Pons (tissue), 1 donor: ENCODE results near the gene CDC27.
"Not testable (repeated sequence)": the region's sequence is repeated elsewhere in the genome, so short reads cannot be mapped to it uniquely, and the experiment has no call there.

Experiments used
- DNase-seq: peaks from one replicate; pipeline ENCODE4 v3.0.0-alpha.2; 2016; ENCODE audit warnings: low spot score

Gene CDC27, protein sequence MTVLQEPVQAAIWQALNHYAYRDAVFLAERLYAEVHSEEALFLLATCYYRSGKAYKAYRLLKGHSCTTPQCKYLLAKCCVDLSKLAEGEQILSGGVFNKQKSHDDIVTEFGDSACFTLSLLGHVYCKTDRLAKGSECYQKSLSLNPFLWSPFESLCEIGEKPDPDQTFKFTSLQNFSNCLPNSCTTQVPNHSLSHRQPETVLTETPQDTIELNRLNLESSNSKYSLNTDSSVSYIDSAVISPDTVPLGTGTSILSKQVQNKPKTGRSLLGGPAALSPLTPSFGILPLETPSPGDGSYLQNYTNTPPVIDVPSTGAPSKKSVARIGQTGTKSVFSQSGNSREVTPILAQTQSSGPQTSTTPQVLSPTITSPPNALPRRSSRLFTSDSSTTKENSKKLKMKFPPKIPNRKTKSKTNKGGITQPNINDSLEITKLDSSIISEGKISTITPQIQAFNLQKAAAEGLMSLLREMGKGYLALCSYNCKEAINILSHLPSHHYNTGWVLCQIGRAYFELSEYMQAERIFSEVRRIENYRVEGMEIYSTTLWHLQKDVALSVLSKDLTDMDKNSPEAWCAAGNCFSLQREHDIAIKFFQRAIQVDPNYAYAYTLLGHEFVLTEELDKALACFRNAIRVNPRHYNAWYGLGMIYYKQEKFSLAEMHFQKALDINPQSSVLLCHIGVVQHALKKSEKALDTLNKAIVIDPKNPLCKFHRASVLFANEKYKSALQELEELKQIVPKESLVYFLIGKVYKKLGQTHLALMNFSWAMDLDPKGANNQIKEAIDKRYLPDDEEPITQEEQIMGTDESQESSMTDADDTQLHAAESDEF

GRCh38 chr17:47188876-47189731 is at the start of gene CDC27:
Gene CDC27 (minus strand): TSS chr17:47189295. CDS start chr17:47189172, 123 bp downstream.
- DNase-seq: peak; percentile 98

GRCh38 chr17:47238321-47239010 is 49.4 kb upstream of the CDC27 start:
- no peak for DNase-seq

DNA sequence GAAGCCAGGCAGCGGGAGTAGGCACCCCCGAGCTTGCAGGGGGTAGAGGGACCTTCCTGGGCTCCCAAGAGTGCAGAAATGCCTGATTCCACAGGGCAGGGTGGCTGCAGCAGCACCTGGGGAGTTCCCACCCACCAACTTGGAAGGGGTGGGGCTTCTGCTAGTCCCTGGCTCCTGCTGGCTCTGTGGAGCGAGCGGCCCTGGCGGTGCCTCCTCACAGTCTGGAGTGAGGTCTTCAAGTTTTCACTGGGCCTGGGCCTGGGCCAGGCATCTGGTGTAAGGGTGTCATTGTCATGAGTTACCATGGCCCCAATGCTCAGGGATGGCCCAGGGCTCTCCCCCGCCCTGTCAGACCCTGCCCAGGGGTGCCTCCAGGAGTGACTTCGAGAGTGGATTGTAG is 48.7 kb upstream of the CDC27 start:
- no peak for DNase-seq

DNA sequence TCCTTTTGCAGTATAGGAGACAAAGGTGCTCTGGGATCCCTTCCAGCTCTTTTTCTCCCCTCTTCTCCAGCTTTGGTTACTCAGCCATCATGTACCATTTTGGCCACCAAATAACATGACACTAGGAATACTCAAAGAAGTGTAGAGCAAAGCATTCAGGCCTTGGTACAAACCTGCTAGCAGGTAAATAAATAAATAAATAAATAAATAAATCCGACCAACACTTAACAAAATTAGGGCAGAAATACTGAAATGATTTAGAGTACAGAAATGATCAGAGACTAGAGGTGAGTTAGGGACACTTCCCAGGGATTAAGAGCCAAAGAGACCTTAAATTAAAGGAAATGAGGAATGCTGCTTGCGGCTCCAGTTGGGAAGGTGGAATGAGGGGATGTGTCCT is 46.8 kb upstream of the CDC27 start:
- DNase-seq: no peak

GRCh38 chr17:47235506-47235905 is 46.4 kb upstream of the CDC27 start:
- DNase-seq: no peak

DNA sequence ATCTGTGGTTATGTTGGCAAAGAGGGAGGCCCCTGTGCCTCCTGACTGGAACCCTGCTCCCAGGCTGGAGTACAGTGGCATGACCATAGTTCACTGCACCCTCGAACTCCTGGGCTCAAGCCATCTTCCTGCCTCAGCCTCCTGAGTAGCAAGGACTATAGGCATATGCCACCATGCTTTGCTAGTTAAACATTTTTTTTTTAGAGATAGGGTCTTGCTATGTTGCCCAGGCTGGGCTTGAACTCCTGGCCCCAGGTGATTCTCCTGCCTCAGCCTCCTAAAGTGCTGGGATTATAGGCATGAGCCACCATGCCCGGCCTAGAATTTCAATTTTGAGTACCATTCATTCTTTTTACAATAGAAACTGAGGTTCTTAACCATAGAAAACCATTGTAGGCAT is 43.4 kb upstream of the CDC27 start:
- DNase-seq: no peak

GRCh38 chr17:47231866-47232265 is 42.8 kb upstream of the CDC27 start:
- no peak for DNase-seq

DNA sequence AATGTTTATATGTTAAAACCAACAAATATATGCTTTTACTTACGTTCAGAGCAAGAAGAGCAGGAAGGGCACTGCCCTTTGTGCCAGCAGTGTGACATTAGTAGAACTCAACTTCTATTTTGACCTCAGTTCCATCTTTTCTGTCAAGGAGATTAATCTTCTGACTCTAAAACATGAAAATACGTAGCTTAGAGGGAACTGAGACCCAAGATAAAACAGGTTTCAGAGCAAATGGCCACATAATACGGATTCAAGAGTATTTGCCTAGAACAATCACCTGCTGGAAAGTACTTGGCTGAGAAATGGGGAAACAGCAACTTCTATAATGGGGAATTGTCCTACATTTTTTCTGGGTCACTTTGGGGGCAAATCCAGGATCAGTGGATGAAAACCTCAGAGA is 42.2 kb upstream of the CDC27 start:
- no peak for DNase-seq

GRCh38 chr17:47230864-47231263 is 41.8 kb upstream of the CDC27 start:
- no peak for DNase-seq

- peak; percentile 87 for DNase-seq
These were observed 40.7 kb upstream of the CDC27 start for GRCh38 chr17:47229535-47230443.

- DNase-seq: no peak
These were observed 38.8 kb upstream of the CDC27 start for GRCh38 chr17:47227862-47228261.

GRCh38 chr17:47225911-47226688 is 37.0 kb upstream of the CDC27 start:
- DNase-seq: no peak

GRCh38 chr17:47225436-47225858 is 36.4 kb upstream of the CDC27 start:
- DNase-seq: peak; percentile 75

GRCh38 chr17:47224966-47225365 is 35.9 kb upstream of the CDC27 start:
- DNase-seq: no peak

DNA sequence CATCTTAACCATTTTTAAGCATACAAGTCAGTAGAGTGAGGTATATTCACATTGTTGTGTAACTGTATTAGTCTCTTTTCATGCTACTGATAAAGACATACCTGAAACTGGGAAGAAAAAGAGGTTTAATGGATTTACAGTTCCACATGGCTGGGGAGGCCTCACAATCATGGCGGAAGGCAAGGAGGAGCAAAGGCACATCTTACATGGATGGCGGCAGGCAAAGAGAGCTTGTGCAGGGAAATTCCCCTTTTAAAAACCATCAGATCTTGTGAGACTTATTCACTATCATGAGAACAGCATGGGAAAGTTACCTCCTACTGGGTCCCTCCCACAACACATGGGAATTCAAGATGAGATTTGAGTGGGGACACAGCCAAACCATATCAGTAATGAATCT is 35.0 kb upstream of the CDC27 start:
- DNase-seq: not testable (repeated sequence)

GRCh38 chr17:47223460-47223859 is 34.4 kb upstream of the CDC27 start:
- DNase-seq: no peak

- DNase-seq: no peak
These were observed 33.9 kb upstream of the CDC27 start for GRCh38 chr17:47223007-47223406.

- DNase-seq: no peak
These were observed 33.0 kb upstream of the CDC27 start for GRCh38 chr17:47222047-47222446.

DNA sequence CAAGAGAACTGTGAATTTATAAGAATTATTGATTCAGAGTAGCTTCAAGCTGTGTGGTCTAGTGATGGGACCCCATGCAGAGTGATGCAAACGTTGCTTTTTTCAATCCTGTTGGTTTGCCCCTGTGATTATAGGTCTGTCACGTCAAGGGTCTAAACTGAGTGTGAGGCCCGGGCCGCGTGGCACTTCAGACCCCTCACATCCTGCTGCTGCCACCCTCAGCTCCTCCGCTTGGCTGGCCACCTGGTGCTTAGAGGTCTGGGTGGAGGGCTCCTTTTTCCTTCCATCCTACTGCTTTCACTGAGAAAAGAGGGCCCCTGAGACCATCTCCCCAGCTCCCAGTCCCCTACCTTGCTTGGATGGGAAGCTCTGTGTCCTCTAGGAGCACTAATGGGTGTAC is 32.1 kb upstream of the CDC27 start:
- no peak for DNase-seq

DNA sequence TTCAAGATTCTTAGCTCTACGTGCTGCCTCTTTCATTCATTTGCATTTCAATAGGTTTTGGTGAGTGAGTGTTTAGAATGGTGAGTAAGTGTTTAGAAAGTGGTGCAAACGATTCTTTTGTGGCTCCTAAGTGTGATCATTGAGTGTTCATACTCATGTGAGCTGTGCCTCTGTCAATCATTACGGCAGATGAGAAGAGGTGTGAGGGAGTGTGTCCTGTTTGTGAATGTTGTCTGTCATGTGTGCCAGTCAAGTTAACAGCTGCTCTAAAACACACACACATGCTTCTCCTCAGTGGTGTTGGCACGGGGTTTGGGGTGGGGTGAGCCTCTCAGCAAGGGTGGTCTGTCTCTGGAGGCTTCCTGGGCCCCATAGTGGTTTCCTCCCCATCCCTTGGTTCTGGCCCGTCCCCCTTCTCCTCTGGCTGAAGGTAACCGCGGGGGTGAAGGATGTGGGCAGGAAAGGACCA is 31.5 kb upstream of the CDC27 start:
- no peak for DNase-seq
